Thyroid gland (tissue), 4 donors: ENCODE measurements around the gene BCO2.

Experiments
- POLR2A ChIP-seq, 2 donors: fragments of 450-650 bp; IDR thresholded peaks; one replicate each; pipeline ENCODE4 v1.6.1; 2017; ENCODE audit warnings: antibody characterized with exemption in 2 of 2, mild to moderate bottlenecking in 2 of 2, moderate library complexity in 1 of 2
- TF ChIP-seq, protein P1 (sequence below), 6 experiments: fragments of 200-600 bp in 3 of 6; fragments of 450-650 bp in 3 of 6; sonication (generic) in 3 of 6; IDR thresholded peaks; one replicate each; pipeline ENCODE4 v1.5.1; 2016 to 2019; ENCODE audit warnings: antibody characterized with exemption in 6 of 6, mild to moderate bottlenecking in 2 of 6, inconsistent platforms in 1 of 6, moderate library complexity in 1 of 6

DNA sequence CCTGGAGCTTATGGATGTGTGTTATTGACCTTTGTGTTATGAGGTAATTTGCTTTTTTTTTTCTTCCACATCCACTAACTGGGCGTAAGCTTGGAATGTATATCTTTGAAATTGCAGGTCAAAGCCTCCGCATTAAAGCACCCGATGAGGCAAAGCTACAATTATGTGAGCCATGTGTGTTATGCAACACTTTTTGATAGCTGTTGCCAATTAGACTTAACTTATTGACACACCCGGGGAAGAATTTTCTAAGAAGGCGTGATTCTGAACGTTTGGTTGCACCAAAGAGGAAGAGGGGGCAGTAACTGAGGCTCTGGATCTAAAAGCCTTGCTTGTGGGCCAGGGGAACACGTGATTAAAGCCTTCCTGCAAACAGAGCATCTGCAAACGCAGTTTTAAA, 8.8 kb upstream of the BCO2 start:
- TF ChIP-seq, protein P1, sequence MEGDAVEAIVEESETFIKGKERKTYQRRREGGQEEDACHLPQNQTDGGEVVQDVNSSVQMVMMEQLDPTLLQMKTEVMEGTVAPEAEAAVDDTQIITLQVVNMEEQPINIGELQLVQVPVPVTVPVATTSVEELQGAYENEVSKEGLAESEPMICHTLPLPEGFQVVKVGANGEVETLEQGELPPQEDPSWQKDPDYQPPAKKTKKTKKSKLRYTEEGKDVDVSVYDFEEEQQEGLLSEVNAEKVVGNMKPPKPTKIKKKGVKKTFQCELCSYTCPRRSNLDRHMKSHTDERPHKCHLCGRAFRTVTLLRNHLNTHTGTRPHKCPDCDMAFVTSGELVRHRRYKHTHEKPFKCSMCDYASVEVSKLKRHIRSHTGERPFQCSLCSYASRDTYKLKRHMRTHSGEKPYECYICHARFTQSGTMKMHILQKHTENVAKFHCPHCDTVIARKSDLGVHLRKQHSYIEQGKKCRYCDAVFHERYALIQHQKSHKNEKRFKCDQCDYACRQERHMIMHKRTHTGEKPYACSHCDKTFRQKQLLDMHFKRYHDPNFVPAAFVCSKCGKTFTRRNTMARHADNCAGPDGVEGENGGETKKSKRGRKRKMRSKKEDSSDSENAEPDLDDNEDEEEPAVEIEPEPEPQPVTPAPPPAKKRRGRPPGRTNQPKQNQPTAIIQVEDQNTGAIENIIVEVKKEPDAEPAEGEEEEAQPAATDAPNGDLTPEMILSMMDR (IDR thresholded peaks at IDR 0.05) = no peak
- no peak for TF ChIP-seq POLR2A (IDR thresholded peaks at IDR 0.05)
